ENCODE measurements around the gene TAF6L.

The TAF6L gene

DNA sequence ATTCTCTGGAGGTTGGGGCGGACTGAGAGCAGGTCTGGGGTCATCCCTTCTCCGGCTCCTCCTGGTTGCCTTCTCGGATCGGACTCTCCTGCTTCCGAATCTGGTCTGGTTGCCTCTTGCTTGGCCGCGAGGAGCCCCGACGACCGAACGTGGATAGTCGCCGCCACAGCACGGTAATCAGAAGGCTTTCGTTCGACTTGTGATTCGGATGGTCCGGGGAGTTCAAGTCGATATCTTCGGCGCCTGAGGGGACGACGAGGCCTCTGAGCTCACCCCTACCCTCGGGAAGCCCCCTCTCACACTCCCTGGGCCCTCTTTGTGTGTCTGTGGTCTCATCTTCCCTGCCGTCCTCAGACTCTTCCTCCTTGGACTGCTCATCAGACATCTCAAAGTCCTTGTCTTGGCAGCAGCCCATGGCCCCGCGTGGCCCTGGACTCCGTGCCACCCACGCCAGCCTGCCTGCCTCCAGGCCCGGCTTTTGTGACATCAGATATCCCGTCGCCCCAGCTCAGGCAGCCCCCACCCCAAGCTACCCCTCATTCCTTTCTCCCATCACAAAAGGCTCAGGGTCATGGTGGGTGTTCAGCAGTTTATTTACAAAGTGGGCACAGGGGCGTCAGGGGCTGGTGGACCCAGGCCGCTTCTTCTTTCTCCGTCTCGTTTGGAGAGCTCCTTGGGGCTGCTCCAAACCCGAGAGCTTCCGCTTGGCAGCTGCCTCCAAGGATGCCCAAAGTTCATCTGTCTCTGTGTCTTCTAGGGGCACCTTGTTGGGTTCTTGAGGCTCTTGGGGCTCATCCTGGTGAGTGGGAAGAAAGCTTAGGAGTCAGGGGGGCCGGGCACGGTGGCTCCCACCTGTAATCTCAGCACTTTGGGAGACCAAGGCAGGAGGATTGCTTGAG lies 61.4 kb downstream of the TAF6L start, which contains the start of gene TEX54:
Gene TEX54, minus strand, starts transcription at position 506 of the 899 bp plus-strand sequence.
- Histone ChIP-seq H3K27me3 (ENCODE audit: insufficient read depth, insufficient read length) (no peaks in the 10 kb centered on the region), H3K4me1 (ENCODE audit: insufficient read depth, insufficient read length) (peaks cover 8% of the 10 kb centered on the region), H3K4me3 (ENCODE audit: insufficient read length, low read depth) (peak within 1 kb of the TSS; percentile 93), H3K9me3 (ENCODE audit: insufficient read depth, low read length) (no peaks in the 10 kb centered on the region), H3K9ac (ENCODE audit: insufficient read length, low read depth) (peak within 1 kb of the TSS; percentile 96), H3K36me3 (ENCODE audit: insufficient read depth, insufficient read length, low read length) (peaks cover 67% of the 10 kb centered on the region)
- TF ChIP-seq ZNF274 (IDR thresholded peaks at IDR 0.05; ENCODE audit: low read depth, low read length) (no peak), YY1 (IDR thresholded peaks at IDR 0.05; ENCODE audit: insufficient read depth, insufficient read length) (no peak), SUZ12 (IDR thresholded peaks at IDR 0.05; ENCODE audit: extremely low read depth, insufficient read depth, insufficient read length) (no peak)
- DNase-seq (ENCODE audit: low read depth, low spot score) = no peak

DNA sequence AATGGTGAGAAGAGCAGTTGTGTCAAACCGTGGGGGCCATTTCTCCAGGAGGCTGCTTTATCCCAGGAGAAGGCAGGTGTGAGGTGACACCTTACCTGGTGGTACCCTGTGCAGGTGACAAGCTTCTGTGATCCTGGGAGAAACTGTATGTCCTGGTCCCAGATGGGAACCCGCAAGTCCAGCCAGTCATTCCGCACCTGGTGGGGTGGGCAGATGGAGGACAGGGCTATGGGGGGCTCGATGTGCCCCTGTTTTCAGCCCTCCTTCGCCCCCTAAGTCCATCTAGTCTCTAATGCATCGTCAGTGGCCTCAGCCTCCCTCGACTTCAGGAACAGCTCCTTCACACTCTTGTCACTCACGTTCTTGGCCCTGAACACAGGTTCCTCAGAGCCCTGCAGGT lies 64.1 kb downstream of the TAF6L start:
- H3K27me3 ChIP-seq (ENCODE audit: insufficient read depth, insufficient read length) = no peaks in the 10 kb centered on the region
- H3K4me3 ChIP-seq (ENCODE audit: insufficient read length, low read depth) = no peak overlapping the region
- H3K9me3 ChIP-seq (ENCODE audit: insufficient read depth, low read length) = no peaks in the 10 kb centered on the region
- DNase-seq (ENCODE audit: low read depth, low spot score) = no peak
- peaks cover 7% of the 10 kb centered on the region for H3K4me1 ChIP-seq (ENCODE audit: insufficient read depth, insufficient read length)
- peaks cover 64% of the 10 kb centered on the region for H3K36me3 ChIP-seq (ENCODE audit: insufficient read depth, insufficient read length, low read length)
- TF ChIP-seq YY1 (IDR thresholded peaks at IDR 0.05; ENCODE audit: insufficient read depth, insufficient read length) = no peak
- no peak overlapping the region for H3K9ac ChIP-seq (ENCODE audit: insufficient read length, low read depth)
